HG02852 (cell line): ENCODE results near the gene UNC13D.
"Not testable (repeated sequence)": the region's sequence is repeated elsewhere in the genome, so short reads cannot be mapped to it uniquely, and the experiment has no call there.

Experiments
- ATAC-seq: cut with Tn5 transposase; IDR thresholded peaks from one replicate; pipeline ENCODE4 v1.9.1; 2021; ENCODE audit warnings: mild to moderate bottlenecking, moderate library complexity; ENCODE audit not compliant: unreplicated experiment

The UNC13D gene

DNA sequence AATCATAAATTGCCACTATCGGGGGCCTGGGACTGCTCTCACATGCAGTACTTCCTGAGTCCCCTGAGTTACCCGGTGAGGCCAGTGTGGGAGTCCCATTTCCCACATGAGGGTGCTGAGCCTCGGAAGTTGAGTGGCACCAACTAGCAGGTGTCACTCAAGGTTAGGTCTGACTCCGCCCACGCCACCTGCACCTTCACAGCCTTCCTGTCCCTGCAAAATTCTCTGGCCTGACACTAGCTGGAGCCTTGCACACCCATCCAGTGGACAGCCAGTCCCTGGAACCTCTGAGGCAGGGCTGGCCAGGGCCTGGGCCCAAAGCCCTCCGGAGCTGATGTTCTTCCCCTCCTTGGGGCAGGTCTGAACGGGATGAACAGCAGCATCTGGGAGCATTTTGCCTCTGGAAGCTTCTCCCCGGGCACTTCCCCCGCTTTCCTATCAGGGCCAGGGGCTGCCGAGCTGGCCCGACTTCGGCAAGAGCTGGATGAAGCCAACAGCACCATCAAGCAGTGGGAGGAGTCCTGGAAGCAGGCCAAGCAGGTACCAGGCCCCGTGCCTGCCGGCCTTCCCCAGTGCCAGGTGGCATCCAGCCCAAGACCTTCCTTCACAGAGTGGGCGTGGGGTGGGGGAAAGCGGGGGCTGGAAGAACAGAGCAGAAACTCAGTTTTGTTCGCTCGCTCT is 21.9 kb downstream of the UNC13D start:
- no peak for ATAC-seq

GRCh38 chr17:75821552-75821951 is 22.7 kb downstream of the UNC13D start:
- no peak for ATAC-seq

- no peak for ATAC-seq
Measured at GRCh38 chr17:75820094-75821080, 23.8 kb downstream of the UNC13D start.

DNA sequence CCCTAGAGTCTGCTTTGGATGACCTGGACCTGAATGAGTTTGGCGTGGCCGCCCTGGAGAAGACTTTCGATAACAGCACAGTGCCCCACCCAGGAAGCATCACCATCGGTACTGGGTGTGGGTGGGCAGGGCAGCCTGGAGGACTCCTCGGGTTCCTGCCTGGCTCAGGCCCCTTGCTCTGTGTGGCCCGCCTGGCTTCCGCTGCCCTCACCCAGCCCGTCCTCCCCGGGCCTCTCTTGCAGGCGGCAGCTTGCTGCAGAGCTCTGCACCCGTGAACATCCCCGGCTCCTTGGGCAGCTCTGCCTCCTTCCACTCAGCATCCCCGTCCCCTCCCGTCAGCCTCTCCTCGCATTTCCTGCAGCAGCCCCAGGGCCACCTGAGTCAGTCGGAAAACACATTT is 24.5 kb downstream of the UNC13D start:
- ATAC-seq: no peak

- ATAC-seq: no peak
Measured at GRCh38 chr17:75819116-75819515, 25.1 kb downstream of the UNC13D start.

- no peak for ATAC-seq
Measured at GRCh38 chr17:75818326-75818885, 25.8 kb downstream of the UNC13D start.

- no peak for ATAC-seq
Measured at GRCh38 chr17:75817571-75817970, 26.6 kb downstream of the UNC13D start.

DNA sequence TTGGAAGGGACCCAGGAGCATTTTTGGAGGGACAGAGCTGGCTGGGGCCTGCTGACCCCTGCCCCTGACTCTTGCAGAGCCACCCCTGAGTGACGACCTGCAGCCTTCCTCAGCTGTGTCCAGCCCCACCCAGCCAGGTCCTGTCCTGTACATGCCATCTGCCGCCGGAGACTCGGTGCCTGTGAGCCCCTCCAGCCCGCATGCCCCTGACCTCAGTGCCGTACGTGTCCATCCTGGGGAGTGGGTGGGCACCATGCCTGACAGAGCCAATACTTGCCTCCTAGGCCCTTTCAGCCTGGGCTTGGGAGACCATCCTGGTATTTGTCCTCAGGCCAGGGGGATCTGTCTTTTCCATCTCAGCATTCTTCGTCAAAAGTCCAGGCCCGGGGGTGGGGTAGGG is 27.5 kb downstream of the UNC13D start:
- no peak for ATAC-seq

DNA sequence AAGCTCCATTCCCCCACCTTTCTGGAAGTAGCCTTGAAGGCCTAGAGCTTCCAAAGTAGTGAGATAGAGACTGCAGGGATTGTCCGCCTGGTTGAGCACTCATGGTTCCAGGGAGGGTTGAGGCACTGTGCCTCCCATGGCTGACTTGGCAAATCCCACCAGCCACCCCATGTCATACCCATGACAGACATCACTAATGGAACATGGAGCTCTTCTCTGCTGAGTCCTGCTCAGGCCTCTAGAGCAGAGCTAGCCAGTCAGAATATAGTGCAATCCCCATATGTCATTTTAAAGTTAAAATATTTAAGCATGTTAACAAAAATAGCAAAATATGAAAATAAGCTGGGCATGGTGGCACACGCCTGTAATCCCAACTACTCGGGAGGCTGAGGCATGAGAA is 28.8 kb downstream of the UNC13D start:
- no peak for ATAC-seq

DNA sequence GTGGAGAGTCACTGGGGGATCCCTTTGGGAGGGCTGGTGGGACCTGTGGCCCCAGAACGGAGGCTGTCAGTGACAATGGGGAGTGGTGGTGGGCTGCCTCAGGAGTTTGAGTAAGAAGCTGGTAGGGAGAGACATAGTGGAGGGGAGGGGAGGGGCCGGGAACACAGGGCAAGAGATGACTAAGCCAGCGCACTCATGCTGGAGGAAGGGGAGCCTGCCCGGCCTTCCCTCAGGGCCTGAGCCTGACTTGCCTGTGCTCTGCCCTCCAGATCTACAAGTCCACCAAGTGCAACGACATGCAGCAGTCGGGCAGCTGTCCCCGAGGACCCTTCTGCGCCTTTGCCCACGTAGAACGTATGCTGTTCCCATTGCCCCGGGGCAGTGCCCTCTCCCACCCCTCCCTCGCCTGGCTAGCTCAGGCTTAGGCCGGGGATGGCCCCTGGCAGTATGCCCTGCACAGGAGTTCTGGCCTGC is 29.3 kb downstream of the UNC13D start:
- no peak for ATAC-seq

DNA sequence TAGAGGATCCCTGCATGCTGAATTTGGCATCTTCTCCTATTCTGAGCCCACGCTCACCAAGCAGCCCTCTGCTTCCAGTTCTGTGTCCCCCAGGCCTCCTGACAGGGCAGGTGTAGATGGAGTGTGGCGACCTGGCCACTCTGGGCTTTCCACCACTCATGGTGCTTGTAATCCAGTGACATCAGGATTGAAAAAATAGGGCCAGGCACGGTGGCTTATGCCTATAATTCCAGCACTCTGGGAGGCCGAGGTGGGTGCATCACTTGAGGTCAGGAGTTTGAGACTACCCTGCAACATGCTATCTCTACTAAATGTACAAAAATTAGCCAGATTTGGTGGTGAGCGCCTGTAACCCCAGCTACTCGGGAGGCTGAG is 30.2 kb downstream of the UNC13D start:
- no peak for ATAC-seq

GRCh38 chr17:75813081-75814020 is 30.9 kb downstream of the UNC13D start:
- no peak for ATAC-seq

- no peak for ATAC-seq
Measured at GRCh38 chr17:75812096-75813013, 31.8 kb downstream of the UNC13D start.

- no peak for ATAC-seq
Measured at GRCh38 chr17:75811174-75811573, 33.0 kb downstream of the UNC13D start.

DNA sequence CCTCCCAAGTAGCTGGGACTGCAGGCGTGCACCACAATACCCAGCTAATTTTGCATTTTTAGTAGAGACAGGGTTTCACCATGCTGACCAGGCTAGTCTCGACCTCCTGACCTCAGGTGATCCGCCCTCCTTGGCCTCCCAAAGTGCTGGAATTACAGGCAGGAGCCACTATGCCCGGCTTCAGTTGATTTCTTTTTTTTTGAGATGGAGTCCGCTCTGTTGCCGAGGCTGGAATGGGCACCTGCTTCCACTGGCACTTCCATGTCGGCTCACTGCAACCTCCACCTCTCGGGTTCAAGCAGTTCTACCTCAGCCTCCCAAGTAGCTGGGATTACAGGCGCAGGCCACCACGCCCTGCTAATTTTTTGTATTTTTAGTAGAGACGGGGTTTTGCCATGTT is 33.4 kb downstream of the UNC13D start:
- ATAC-seq: not testable (repeated sequence)

DNA sequence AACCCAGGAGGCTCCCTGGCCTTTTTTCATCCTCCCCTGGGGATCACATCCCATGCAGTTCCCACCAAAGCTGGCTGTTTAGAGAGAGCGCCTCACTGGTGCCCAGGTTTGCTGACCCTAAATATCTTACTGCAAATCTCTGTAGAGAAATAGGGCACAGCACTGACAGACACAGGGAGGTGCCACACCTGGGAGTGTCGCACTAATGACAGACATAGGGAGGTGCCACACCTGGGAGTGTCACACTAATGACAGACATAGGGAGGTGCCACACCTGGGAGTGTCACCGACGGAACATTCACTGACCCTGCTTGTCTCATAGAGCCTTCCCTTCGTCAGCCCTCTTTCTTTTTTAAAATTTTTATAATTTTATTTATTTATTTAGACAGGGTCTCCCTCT is 34.0 kb downstream of the UNC13D start:
- no peak for ATAC-seq

DNA sequence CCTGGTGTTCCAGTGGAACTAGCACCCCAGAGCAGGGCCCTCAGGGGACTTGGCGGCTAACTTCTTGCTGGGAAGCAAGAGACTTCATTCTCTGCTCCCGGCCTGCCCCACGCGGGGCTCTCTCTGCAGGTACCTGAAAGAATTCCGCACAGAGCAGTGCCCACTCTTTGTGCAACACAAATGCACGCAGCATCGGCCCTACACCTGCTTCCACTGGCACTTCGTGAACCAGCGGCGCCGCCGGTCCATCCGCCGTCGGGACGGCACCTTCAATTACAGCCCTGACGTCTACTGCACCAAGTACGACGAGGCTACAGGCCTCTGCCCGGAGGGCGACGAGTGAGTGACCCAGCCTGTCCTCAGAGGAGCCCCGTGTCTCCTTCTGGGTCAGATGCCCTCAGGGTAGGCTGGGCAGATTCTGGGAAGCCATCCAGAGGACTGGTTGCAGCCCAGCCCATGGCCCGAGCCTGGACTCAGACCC is 34.5 kb downstream of the UNC13D start:
- ATAC-seq: no peak

DNA sequence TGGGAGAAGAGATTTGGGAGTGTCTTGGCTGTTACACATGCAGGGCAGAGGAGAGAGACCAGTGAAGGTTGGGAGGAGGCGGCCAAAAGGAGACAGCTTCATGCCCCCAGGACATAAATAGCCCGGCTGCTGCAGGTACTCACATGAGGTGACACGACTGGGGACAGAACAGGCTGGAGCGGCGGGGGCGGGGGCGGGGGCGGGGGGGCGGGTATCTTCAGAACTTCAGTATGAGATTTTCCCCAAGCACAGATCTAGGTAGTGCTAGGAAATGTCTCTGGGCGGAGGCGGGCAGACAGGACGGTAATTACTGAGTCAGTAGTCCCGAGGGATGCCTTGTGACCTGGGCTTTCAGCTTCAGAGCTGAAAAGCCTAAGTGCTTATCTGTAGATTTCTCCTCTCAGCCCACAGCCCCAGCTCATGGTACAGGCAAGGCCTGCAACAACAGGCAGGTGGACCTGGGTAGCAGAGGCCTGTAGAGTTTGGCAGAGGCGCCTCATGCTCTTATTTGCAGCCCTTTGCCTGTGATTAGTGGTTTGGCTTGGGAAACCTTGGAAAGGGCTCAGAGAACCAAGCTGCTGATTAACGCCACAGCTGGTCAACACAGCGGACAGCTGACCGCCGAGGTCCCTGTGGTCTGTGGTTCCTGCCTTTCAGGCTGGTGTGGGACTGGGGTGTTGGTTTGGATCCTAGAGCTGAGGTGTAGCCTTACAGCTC is 35.1 kb downstream of the UNC13D start:
- no peak for ATAC-seq

DNA sequence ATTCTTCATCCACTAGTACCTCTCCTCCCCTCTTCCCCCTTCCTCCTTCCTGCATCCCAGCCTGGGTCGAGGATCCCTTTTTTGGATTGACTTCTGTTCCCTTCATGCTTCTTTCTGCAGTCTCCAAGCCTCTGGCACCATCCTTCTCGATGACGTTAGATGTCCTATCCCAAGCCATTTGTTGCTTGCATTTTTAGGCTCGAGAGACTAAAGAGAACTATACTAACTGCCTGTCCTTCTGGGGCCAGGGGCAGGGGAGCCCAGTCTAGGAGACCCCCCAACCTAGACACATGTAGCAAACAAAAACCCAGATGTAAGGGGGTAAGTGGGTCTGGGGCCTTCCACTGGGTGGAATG is 35.7 kb downstream of the UNC13D start:
- ATAC-seq: no peak
